ENCODE results near the gene ZNF467.

The ZNF467 gene

GRCh38 chr7:149783386-149784250 lies 10.2 kb upstream of the ZNF467 start:
- DNase-seq: no peak

- DNase-seq: no peak
These were observed 9.4 kb upstream of the ZNF467 start for GRCh38 chr7:149782682-149783345.

DNA sequence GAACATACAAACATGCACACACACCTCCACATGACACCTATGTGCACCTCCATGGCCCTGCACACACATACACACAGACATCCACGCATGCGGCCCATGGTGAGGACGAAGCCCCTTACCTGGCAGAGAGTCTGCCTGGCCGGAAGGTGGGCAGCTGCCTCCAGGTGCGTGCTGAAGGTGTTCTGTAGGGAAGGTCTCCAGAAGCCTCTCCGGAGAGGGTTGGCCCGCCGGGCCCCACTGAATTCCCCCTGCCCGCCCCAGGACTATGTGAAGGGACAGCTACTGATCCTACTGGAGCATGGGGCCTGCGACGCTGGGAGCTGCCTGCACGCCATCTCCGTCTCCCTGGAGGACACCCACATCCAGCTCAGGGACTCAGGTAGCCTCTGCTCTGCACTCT lies 8.5 kb upstream of the ZNF467 start:
- no peak for DNase-seq

GRCh38 chr7:149780636-149781419 lies 7.4 kb upstream of the ZNF467 start:
- DNase-seq: no peak

DNA sequence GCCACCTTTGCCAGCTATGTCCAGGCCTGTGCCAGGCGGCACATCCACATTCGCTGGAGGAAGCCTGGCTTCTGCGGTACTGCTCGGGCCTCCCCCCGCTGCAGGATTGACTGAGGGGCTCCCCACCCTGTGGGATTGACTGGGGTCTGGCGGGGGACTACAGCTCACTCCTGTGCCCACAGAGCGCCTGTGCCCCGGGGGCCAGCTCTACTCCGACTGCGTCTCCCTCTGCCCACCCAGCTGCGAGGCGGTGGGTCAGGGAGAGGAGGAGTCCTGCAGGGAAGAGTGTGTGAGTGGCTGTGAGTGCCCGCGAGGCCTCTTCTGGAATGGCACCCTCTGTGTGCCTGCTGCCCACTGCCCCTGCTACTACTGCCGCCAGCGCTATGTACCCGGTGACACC lies 6.7 kb upstream of the ZNF467 start:
- DNase-seq: no peak

DNA sequence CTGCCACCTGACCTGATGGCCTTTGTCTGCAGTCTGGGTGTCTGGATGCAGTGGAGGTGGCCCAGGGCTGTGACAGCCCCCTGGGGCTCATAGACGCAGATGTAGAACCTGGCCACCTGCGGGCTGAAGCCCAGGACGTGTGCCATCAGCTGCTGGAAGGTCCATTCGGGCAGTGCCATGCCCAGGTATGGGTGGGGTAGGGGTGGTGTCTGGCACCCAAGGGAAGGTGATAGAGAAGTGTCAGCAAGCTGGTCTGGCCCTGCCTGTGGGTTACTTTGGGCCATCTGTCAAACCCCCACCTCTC lies 6.1 kb upstream of the ZNF467 start:
- DNase-seq: no peak

DNA sequence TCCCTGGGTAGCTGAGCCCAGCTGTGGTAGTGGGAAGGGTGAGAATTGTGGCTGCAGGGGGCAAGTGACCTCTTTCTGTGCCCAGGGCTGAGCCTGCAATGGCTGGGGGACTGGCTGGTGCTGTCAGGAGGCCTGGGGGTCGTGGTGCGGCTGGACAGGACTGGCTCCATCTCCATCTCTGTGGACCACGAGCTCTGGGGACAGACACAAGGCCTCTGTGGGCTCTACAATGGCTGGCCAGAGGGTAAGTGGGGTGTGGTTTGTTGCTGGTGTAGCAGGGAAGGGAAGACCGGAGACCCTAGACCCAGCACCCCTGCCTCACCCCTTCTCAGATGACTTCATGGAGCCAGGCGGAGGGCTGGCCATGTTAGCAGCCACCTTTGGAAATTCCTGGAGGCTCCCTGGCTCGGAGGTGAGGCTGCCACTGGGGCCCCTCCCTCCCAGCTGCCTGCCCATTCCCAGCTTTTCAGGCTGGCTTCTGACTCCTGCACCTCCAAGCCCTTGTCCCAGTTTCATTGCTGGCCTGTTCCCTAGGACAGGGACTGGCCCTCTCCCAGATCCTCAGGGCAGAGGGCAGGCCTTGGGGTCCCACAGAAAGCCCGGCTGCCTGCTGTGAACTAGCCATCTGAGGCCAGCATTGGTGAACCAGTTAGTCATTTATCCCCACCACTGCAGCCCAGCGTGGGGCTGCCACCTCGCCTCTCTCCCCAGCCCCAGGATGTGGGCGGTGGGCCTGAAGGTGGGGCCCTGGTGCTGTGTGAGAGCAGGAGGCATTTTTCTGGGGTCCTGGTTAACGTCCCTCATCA lies 5.5 kb upstream of the ZNF467 start:
- no peak for DNase-seq

- DNase-seq: no peak
These were observed 4.9 kb upstream of the ZNF467 start for GRCh38 chr7:149778327-149778637.

- no peak for DNase-seq
These were observed 4.4 kb upstream of the ZNF467 start for GRCh38 chr7:149777551-149778326.

DNA sequence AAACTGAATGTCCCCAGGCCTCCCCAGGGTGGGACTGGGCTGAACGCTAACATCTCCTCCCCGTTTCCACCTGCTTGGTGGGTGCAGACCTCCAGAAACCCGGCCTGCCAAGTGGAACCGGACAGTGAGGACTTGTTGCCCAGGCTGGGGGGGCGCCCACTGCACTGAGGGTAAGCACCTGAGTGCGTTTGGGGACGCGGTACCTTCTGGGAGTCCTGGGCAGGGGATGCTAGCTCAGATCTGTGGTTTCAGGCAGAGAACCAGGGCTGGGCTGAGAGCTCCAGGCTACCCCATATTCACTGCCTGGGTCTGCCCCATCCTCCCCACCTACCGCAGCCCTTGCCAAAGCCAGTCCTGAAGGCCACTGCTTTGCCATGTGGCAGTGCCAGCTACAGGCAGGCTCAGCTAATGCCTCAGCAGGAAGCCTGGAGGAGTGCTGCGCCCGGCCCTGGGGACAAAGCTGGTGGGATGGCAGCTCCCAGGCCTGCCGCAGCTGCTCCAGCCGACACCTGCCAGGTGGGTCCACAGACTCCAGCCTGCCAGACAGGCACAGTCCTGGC lies 3.5 kb upstream of the ZNF467 start:
- no peak for DNase-seq

DNA sequence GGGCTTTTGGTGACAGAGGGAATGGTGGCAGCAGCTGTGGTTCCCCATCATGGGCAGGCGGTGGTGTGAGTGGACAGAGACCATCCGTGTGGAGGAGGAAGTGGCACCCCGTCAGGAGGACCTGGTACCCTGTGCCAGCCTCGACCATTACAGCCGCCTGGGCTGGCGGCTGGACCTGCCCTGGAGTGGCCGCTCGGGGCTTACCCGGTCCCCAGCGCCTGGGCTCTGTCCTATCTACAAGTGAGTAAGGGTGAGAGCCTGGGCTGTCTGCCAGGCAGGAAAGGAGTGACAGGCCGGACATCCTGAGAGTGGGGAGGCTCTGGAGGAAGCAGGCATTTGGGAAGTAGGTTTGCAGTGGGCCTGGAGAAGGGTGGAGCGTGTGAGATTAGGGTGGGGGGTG lies 2.9 kb upstream of the ZNF467 start:
- no peak for DNase-seq

DNA sequence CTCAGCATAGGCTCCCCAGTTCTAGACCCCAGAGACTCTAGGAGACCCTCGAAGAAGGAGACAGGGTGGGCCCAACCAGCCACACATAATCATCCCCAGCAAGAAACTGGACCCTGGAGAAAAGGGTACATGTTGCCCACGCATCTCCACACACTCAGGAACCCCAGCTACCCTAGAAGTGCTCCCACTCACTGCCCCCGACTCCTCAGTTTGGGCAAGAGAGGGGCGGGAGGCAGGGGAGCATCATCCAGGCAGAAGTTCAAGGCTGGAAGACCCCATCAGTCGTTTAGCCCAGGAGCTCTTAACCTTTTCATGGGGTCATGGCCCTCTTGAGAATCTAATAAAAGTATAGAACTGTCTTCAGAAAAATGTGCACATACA lies 1.8 kb upstream of the ZNF467 start:
- DNase-seq: no peak

- DNase-seq: no peak
These were observed 1.1 kb upstream of the ZNF467 start for GRCh38 chr7:149774237-149775175.

DNA sequence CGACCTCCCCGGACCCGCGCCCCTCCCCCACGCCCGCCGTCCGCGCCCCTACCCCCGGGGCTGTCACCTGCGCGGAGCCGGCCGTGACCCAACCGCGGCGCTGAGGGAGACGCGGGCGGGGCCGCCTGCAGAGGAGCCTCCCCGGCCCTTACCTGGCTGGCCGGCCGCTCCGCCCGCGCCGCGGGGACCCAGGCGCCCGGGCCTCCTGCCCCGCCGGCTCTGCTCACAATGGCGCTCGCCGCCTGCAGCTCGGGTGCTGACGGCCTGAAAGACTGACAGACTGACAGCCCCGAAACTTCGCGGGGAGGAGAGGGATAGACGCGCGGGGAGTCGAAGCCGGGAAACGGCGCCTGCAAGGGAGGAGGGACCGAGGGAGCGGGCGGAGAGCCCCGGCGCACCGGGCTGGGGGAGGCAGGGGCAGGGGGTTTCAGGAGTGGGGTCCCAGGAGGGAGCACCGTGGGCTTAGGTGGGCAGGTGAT lies 393 bp downstream of the ZNF467 start:
- DNase-seq: no peak

- DNase-seq: no peak
These were observed 990 bp downstream of the ZNF467 start for GRCh38 chr7:149772241-149772955.

GRCh38 chr7:149771720-149772240 lies 1.6 kb downstream of the ZNF467 start:
- peak; percentile 87 for DNase-seq

DNA sequence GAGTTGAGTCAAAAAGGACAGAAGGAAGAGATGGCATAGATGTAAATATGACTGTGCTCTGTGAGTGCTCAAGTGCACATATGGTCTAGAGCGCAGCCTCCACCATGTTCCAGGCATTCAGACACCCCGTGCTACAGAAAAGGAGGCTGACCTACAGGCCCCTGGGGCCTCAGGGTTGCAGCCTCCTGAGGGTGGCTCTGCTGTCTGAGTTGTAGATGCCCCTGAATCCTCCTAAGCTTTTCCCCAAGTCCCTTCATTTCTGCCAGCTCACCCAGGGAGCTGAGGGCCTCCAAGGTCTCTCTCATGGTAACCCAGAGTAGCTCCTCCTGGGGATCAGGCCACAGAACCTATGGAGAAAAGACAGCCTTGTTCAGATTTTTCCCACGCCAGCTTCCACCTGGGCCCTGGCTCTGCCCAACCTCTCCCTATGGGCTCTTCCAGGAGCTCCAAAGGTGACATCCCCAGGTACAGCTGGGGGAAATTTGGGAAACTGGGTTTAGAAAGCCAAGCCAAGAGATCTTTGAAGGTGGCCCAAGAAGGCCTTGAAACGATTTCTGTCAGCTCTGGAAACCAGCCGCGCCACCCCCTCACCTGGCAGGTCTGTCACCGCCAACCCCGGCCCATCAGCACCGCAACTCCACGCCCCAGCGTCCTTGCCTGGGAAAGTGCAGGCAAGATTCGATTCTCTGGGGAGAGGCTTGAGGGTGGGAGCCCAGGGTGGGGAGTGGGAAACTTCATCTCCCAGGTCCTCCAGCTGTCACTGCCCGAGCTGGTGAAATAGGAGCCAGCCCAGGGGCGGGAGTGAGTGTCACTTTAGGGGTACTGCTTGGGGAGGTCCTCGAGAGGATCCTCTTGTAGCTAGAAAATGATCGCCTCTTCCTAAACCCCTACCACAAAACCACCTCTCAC lies 2.4 kb downstream of the ZNF467 start:
- no peak for DNase-seq

DNA sequence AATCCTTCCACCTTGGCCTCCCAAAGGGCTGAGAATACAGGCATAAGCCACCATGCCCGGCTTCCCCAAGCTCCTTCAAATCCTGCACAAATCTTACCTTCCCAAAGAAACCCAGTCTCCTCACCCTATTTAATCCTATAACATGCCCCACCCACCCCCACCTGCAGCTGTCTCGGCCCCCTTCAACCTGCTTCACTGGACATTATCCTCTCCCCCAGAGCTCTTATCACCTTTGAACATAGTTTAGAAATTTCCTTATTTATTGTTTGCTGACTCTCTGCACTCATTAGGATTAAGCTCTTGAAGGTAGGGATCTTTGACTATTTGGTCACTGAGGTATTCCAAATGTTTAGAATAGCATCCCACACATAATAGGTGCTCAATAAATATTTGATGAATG lies 3.5 kb downstream of the ZNF467 start:
- no peak for DNase-seq

DNA sequence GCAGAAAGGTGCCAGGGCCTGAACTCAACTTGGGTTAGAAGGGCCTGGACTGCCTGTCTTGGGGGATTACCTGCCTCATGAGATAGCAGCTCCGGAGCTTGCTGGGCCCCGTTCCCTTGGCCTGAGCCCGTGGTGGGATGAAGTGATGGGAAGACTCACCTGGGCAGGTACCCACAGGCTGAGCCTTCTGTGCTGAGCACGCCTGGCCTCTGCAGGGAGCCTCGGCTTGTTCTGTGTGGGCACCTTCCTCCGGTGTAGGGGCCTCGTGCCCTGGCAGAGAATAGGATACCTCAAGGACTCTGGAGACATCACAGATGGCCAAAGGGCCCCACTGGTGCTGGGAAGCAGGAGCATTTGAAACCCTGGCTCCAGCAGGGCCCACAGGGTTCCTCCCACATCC lies 4.5 kb downstream of the ZNF467 start:
- DNase-seq: no peak

Data from 8988T (cell line).